Smooth muscle cell (in vitro differentiated cells): Measurements from ENCODE around the gene CD22. TPM values are rescaled to one million over a fixed set of nuclear protein-coding genes. Genes with fewer than 3 reads are reported as not detected.

Experiments used
- DNase-seq: peaks from one replicate; lab custom pipeline; 2025; ENCODE audit not compliant: unreplicated experiment; lab: John Stamatoyannopoulos, UW
- H2AFZ ChIP-seq: fragments of 200-600 bp; sonication (generic); 2 replicates; pipeline ENCODE4 v1.6.0; 2016; ENCODE audit warnings: antibody characterized with exemption, low read depth, mild to moderate bottlenecking
- H3F3A ChIP-seq: fragments of 200-600 bp; sonication (generic); 2 replicates; pipeline ENCODE4 v1.6.0; 2017; ENCODE audit warnings: antibody characterized with exemption, low read depth
- H3K27ac ChIP-seq: fragments of 200-600 bp; sonication (generic); 2 replicates; pipeline ENCODE4 v1.5.1; 2016; ENCODE audit warnings: low read depth, mild to moderate bottlenecking
- H3K27me3 ChIP-seq: fragments of 200-600 bp; sonication (generic); 2 replicates; pipeline ENCODE4 v1.6.1; 2016; ENCODE audit warnings: low read depth, mild to moderate bottlenecking
- H3K36me3 ChIP-seq: fragments of 200-600 bp; sonication (generic); 2 replicates; pipeline ENCODE4 v1.5.1; 2016; ENCODE audit warnings: low read depth
- H3K4me1 ChIP-seq: fragments of 200-600 bp; sonication (generic); 2 replicates; pipeline ENCODE4 v1.5.1; 2016; ENCODE audit warnings: low read depth
- H3K4me2 ChIP-seq: fragments of 200-600 bp; sonication (generic); 2 replicates; pipeline ENCODE4 v1.6.0; 2016; ENCODE audit warnings: mild to moderate bottlenecking
- H3K4me3 ChIP-seq: fragments of 200-600 bp; sonication (generic); 2 replicates; pipeline ENCODE4 v1.5.1; 2016; ENCODE audit warnings: mild to moderate bottlenecking
- H3K79me2 ChIP-seq: fragments of 200-600 bp; sonication (generic); 2 replicates; pipeline ENCODE4 v1.6.0; 2016; ENCODE audit warnings: low read depth, mild to moderate bottlenecking
- H3K9ac ChIP-seq: fragments of 200-600 bp; sonication (generic); 2 replicates; pipeline ENCODE4 v1.6.0; 2016; ENCODE audit warnings: low read depth
- H3K9me3 ChIP-seq: fragments of 200-600 bp; sonication (generic); replicated peaks from 2 replicates; pipeline ENCODE4 v1.5.1; 2016; ENCODE audit warnings: low read depth
- H4K20me1 ChIP-seq: fragments of 200-600 bp; sonication (generic); 2 replicates; pipeline ENCODE4 v1.6.0; 2016; ENCODE audit warnings: low read depth
- WGBS: methylation state at CpG from one replicate; pipeline ENCODE4 v1.1.7; 2016; ENCODE audit warnings: low lambda C conversion rate; 5-methylcytosine and 5-hydroxymethylcytosine counted together
- polyA plus RNA-seq: library from polyadenylated mRNA; unstranded; fragments of >200 nt; fragmentation: Nextera tagmentation; extraction: Ambion mirVana; gene quantifications from 2 replicates; pipeline ENCODE4 v1.2.1, GENCODE V29; 2016
- total RNA-seq: library from RNA; depleted of rRNA; stranded (reverse); fragments of >200 nt; gene quantifications from 2 replicates; pipeline ENCODE4 v1.2.3, GENCODE V29; 2014
- TF ChIP-seq, protein P1 (sequence below): fragments of 200-600 bp; sonication (generic); IDR thresholded peaks from 2 replicates; pipeline ENCODE4 v1.5.1; 2017; ENCODE audit warnings: borderline replicate concordance, mild to moderate bottlenecking, antibody characterized with exemption; ENCODE audit not compliant: insufficient read depth, poor library complexity, severe bottlenecking

The CD22 gene
- total and polyA plus RNA-seq, 2 experiments from 2014 or later, result not detected

GRCh38 chr19:35380450-35381124 is 51.6 kb downstream of the CD22 start:
- Histone ChIP-seq H3K79me2 (no peaks in the 10 kb centered on the region), H3K4me3 (no peak overlapping the region), H3K36me3 (no peaks in the 10 kb centered on the region), H3K27me3 (no peaks in the 10 kb centered on the region), H3K9me3 (peaks cover 3% of the 10 kb centered on the region), H3K4me1 (no peaks in the 10 kb centered on the region), H3K4me2 (no peak overlapping the region), H2AFZ (no peak overlapping the region), H4K20me1 (no peaks in the 10 kb centered on the region), H3K9ac (no peak overlapping the region), H3F3A (no peaks in the 10 kb centered on the region), H3K27ac (no peak overlapping the region)
- TF ChIP-seq, protein P1, sequence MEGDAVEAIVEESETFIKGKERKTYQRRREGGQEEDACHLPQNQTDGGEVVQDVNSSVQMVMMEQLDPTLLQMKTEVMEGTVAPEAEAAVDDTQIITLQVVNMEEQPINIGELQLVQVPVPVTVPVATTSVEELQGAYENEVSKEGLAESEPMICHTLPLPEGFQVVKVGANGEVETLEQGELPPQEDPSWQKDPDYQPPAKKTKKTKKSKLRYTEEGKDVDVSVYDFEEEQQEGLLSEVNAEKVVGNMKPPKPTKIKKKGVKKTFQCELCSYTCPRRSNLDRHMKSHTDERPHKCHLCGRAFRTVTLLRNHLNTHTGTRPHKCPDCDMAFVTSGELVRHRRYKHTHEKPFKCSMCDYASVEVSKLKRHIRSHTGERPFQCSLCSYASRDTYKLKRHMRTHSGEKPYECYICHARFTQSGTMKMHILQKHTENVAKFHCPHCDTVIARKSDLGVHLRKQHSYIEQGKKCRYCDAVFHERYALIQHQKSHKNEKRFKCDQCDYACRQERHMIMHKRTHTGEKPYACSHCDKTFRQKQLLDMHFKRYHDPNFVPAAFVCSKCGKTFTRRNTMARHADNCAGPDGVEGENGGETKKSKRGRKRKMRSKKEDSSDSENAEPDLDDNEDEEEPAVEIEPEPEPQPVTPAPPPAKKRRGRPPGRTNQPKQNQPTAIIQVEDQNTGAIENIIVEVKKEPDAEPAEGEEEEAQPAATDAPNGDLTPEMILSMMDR, result no peak
- 72% methylated on average over 9 of the region's 9 CpGs for WGBS
- DNase-seq, result no peak

GRCh38 chr19:35381318-35381717 is 52.3 kb downstream of the CD22 start:
- H2AFZ ChIP-seq, result no peak overlapping the region
- WGBS, result 66% methylated on average over 3 of the region's 3 CpGs
- TF ChIP-seq, protein P1, result no peak
- no peaks in the 10 kb centered on the region for H3K27me3 ChIP-seq
- DNase-seq, result no peak
- no peaks in the 10 kb centered on the region for H3K79me2 ChIP-seq
- H3K36me3 ChIP-seq, result no peaks in the 10 kb centered on the region
- no peaks in the 10 kb centered on the region for H3F3A ChIP-seq
- H3K4me1 ChIP-seq, result no peaks in the 10 kb centered on the region
- no peaks in the 10 kb centered on the region for H4K20me1 ChIP-seq
- no peak overlapping the region for H3K9ac ChIP-seq
- no peak overlapping the region for H3K4me3 ChIP-seq
- H3K27ac ChIP-seq, result no peak overlapping the region
- H3K9me3 ChIP-seq, result peaks cover 3% of the 10 kb centered on the region
- H3K4me2 ChIP-seq, result no peak overlapping the region

GRCh38 chr19:35381926-35382325 is 52.9 kb downstream of the CD22 start:
- Histone ChIP-seq H3K4me2 (no peak overlapping the region), H3K79me2 (no peaks in the 10 kb centered on the region), H3K27me3 (no peaks in the 10 kb centered on the region), H2AFZ (no peak overlapping the region), H3F3A (no peaks in the 10 kb centered on the region), H3K4me3 (no peak overlapping the region), H3K9me3 (peaks cover 8% of the 10 kb centered on the region), H3K4me1 (no peaks in the 10 kb centered on the region), H3K27ac (no peak overlapping the region), H3K9ac (no peak overlapping the region), H4K20me1 (no peaks in the 10 kb centered on the region), H3K36me3 (no peaks in the 10 kb centered on the region)
- WGBS, result 90% methylated on average over 6 of the region's 6 CpGs
- TF ChIP-seq, protein P1, result no peak
- no peak for DNase-seq

DNA sequence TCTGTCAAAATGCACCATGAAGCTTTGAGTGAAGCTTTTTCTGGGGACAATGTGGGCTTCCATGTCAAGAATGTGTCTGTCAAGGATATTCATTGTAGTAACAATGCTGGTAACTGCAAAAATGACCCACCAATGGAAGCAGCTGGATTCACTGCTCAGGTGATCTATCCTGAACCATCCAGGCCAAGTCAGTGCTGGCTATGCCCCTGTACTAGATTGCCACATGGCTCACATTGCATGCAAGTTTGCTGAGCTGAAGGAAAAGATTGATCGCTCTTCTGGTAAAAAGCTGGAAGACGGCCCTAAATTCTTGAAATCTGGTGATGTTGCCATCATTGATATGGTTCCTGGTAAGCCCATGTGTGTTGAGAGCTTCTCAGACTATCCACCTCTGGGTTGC is 54.5 kb downstream of the CD22 start:
- Histone ChIP-seq H3F3A (no peaks in the 10 kb centered on the region), H3K4me2 (no peak overlapping the region), H2AFZ (no peak overlapping the region), H3K79me2 (no peaks in the 10 kb centered on the region), H3K36me3 (no peaks in the 10 kb centered on the region), H3K4me1 (no peaks in the 10 kb centered on the region), H3K9me3 (peaks cover 11% of the 10 kb centered on the region), H3K9ac (no peak overlapping the region), H4K20me1 (no peaks in the 10 kb centered on the region), H3K27ac (no peak overlapping the region), H3K27me3 (no peaks in the 10 kb centered on the region), H3K4me3 (no peak overlapping the region)
- 92% methylated on average over 2 of the region's 2 CpGs for WGBS
- TF ChIP-seq, protein P1, result no peak
- no peak for DNase-seq
